ENCODE measurements around the gene PSD.

Gene PSD

DNA sequence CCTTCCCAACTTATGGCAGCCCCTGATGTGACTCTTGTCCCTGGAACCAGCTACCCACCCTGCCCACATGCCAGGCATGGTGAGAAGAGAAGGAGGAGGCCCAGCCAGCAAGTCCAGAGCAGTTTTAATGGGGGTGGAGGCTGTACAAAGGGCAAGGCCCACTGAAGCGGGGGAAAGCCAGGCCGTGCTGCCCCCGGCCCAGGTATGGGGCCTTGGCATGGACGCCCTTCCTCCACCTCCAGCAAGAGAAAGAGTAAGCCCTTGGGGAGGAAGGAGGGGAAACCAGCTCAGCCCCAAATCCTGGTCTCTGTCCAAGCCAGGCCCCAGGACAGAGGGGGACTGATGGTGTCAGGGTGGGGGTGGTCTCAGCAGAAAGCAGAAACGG lies 16.1 kb downstream of the PSD start:
- POLR2A ChIA-PET = interaction anchor here (0.6 to 1.7 kb wide), 5 partner anchors 18 to 346 kb away, joined by 3 to 8 read pairs (median 4); partner anchors contain the start of genes CUEDC2 and FBXL15
- TF ChIP-seq ZNF248 (tag by site-specific recombination; IDR thresholded peaks at IDR 0.05) = no peak
- TF ChIP-seq ZFHX2 (tag by site-specific recombination; conservative IDR thresholded peaks at IDR 0.05) = peak; percentile 24
- H3K36me3 ChIP-seq (ENCODE audit: control insufficient read depth in 2 of 2, insufficient read depth in 1 of 2, low read length in 2 of 2) = peaks cover 0 to 20% of the 10 kb centered on the region in 2 experiments; a peak in 1 of 3 replicates

DNA sequence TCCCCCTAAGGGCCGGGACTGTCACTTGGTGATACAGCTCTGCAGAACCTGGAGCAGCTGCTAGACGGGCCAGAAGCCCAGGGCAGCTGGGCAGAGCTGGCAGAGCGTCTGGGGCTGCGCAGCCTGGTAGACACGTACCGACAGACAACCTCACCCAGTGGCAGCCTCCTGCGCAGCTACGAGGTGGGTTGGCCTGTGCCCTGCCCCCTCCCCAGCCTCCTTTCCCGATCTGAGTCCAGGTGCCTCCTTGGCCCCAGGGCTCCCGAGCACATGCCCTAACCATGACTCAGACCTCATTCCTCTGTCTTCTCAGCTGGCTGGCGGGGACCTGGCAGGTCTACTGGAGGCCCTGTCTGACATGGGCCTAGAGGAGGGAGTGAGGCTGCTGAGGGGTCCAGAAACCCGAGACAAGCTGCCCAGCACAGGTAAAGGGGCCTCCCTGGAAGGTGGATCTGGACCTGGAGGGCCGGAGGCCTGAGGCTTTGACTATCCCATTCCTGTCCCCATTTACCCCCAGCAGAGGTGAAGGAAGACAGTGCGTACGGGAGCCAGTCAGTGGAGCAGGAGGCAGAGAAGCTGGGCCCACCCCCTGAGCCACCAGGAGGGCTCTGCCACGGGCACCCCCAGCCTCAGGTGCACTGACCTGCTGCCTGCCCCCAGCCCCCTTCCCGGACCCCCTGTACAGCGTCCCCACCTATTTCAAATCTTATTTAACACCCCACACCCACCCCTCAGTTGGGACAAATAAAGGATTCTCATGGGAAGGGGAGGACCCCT lies 16.7 kb downstream of the PSD start:
- TF ChIP-seq REPIN1 (tag by site-specific recombination; IDR thresholded peaks at IDR 0.05; ENCODE audit: low read depth) (no peak), ZNF311 (tag by site-specific recombination; IDR thresholded peaks at IDR 0.05; ENCODE audit: borderline replicate concordance) (no peak), ZNF600 (tag by site-specific recombination; IDR thresholded peaks at IDR 0.05) (peak; percentile 77), GLIS1 (tag by site-specific recombination; IDR thresholded peaks at IDR 0.05) (peak; percentile 42), GLIS2 (tag by site-specific recombination; IDR thresholded peaks at IDR 0.05) (peak; percentile 63), SP3 (tag by site-specific recombination; IDR thresholded peaks at IDR 0.05) (0 out of 2 replicates have a peak, but pooled peaks have one; percentile 17), ZNF48 (tag by site-specific recombination; IDR thresholded peaks at IDR 0.05) (no peak), ZEB2 (tag by site-specific recombination; IDR thresholded peaks at IDR 0.05) (0 out of 2 replicates have a peak, but pooled peaks have one; percentile 26), ZNF596 (tag by site-specific recombination; IDR thresholded peaks at IDR 0.05) (no peak), SP7 (tag by site-specific recombination; IDR thresholded peaks at IDR 0.05) (peak; percentile 36; the same call in 1 of the 2 replicates), ZFP37 (tag by site-specific recombination; IDR thresholded peaks at IDR 0.05) (0 out of 2 replicates have a peak, but pooled peaks have one; percentile 37), KLF8 (tag by site-specific recombination; IDR thresholded peaks at IDR 0.05) (0 out of 2 replicates have a peak, but pooled peaks have one; percentile 25), ZNF76 (tag by site-specific recombination; IDR thresholded peaks at IDR 0.05; ENCODE audit: borderline replicate concordance, low read depth) (no peak), ZNF561 (tag by site-specific recombination; IDR thresholded peaks at IDR 0.05; ENCODE audit: borderline replicate concordance) (no peak), ZNF2 (tag by site-specific recombination; IDR thresholded peaks at IDR 0.05) (peak; percentile 57; the same call in 1 of the 2 replicates), ZNF248 (tag by site-specific recombination; IDR thresholded peaks at IDR 0.05) (no peak), ZNF394 (tag by site-specific recombination; IDR thresholded peaks at IDR 0.05; ENCODE audit: borderline replicate concordance) (peak; percentile 39; the same call in 1 of the 2 replicates), SETDB1 (IDR thresholded peaks at IDR 0.05; ENCODE audit: insufficient read length, low read length) (no peak), ZNF629 (tag by site-specific recombination; IDR thresholded peaks at IDR 0.05) (0 out of 2 replicates have a peak, but pooled peaks have one; percentile 16)
- TF ChIP-seq, protein P1, sequence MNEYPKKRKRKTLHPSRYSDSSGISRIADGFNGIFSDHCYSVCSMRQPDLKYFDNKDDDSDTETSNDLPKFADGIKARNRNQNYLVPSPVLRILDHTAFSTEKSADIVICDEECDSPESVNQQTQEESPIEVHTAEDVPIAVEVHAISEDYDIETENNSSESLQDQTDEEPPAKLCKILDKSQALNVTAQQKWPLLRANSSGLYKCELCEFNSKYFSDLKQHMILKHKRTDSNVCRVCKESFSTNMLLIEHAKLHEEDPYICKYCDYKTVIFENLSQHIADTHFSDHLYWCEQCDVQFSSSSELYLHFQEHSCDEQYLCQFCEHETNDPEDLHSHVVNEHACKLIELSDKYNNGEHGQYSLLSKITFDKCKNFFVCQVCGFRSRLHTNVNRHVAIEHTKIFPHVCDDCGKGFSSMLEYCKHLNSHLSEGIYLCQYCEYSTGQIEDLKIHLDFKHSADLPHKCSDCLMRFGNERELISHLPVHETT (tag by site-specific recombination; IDR thresholded peaks at IDR 0.05) = peak; percentile 44; the same call in 1 of the 2 replicates
- TF ChIP-seq, protein P2, sequence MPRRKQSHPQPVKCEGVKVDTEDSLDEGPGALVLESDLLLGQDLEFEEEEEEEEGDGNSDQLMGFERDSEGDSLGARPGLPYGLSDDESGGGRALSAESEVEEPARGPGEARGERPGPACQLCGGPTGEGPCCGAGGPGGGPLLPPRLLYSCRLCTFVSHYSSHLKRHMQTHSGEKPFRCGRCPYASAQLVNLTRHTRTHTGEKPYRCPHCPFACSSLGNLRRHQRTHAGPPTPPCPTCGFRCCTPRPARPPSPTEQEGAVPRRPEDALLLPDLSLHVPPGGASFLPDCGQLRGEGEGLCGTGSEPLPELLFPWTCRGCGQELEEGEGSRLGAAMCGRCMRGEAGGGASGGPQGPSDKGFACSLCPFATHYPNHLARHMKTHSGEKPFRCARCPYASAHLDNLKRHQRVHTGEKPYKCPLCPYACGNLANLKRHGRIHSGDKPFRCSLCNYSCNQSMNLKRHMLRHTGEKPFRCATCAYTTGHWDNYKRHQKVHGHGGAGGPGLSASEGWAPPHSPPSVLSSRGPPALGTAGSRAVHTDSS (tag by site-specific recombination; IDR thresholded peaks at IDR 0.05) = no peak
- TF ChIP-seq, protein P3, sequence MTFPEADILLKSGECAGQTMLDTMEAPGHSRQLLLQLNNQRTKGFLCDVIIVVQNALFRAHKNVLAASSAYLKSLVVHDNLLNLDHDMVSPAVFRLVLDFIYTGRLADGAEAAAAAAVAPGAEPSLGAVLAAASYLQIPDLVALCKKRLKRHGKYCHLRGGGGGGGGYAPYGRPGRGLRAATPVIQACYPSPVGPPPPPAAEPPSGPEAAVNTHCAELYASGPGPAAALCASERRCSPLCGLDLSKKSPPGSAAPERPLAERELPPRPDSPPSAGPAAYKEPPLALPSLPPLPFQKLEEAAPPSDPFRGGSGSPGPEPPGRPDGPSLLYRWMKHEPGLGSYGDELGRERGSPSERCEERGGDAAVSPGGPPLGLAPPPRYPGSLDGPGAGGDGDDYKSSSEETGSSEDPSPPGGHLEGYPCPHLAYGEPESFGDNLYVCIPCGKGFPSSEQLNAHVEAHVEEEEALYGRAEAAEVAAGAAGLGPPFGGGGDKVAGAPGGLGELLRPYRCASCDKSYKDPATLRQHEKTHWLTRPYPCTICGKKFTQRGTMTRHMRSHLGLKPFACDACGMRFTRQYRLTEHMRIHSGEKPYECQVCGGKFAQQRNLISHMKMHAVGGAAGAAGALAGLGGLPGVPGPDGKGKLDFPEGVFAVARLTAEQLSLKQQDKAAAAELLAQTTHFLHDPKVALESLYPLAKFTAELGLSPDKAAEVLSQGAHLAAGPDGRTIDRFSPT (tag by site-specific recombination; IDR thresholded peaks at IDR 0.05) = peak; percentile 60
- Histone ChIP-seq H3K4me1 (ENCODE audit: control insufficient read depth, insufficient read depth, low read length) (no peaks in the 10 kb centered on the region), H3K36me3 (ENCODE audit: control insufficient read depth in 2 of 2, insufficient read depth in 1 of 2, low read length in 2 of 2) (peaks cover 0 to 20% of the 10 kb centered on the region in 2 experiments; a peak in 1 of 3 replicates), H3K27ac (ENCODE audit: extremely low read depth, low read depth, low read length) (no peak overlapping the region), H3K4me3 (ENCODE audit: low read depth, low read length) (no peak overlapping the region), H3K9me3 (ENCODE audit: control insufficient read depth, insufficient read depth, low read depth, low read length) (no peaks in the 10 kb centered on the region)
- ChIA-PET CTCF (interaction anchor here (0.6 to 7.2 kb wide), 11 partner anchors 8 to 231 kb away, joined by 3 to 60 read pairs (median 4); partner anchors contain the start of gene CUEDC2), POLR2A (interaction anchor here (1.1 to 1.7 kb wide), 5 partner anchors 19 to 172 kb away, joined by 3 to 8 read pairs (median 4); partner anchors contain the start of genes CUEDC2 and FBXL15)

More for the DNA sequence above, 16.1 kb downstream of the PSD start:
- Histone ChIP-seq H3K27ac (ENCODE audit: extremely low read depth, low read depth, low read length) (no peak overlapping the region), H3K4me3 (ENCODE audit: low read depth, low read length) (no peak overlapping the region), H3K9me3 (ENCODE audit: control insufficient read depth, insufficient read depth, low read depth, low read length) (no peaks in the 10 kb centered on the region), H3K4me1 (ENCODE audit: control insufficient read depth, insufficient read depth, low read length) (no peaks in the 10 kb centered on the region)
- CTCF ChIA-PET = interaction anchor here (0.6 to 7.2 kb wide), 16 partner anchors 7 to 249 kb away, joined by 3 to 60 read pairs (median 4); partner anchors contain the start of genes CUEDC2 and FBXL15

Measured in HEK293 (cell line).